Activated B cell treated with CpG ODN at 0.5 μM for 24 hours (primary cell): ENCODE measurements around the gene METTL4. TPM values are rescaled to one million over a fixed set of nuclear protein-coding genes. Genes with fewer than 3 reads are reported as not detected.

ENCODE experiments used
- ATAC-seq: fragments of 200-7000 bp; cut with Tn5 transposase; one replicate; pipeline ENCODE4 v1.10.0; 2021; ENCODE audit warnings: low read depth, mild to moderate bottlenecking, moderate library complexity
- CTCF ChIA-PET: fragments of 350-600 bp; sonication (Branson Sonifier 250); formaldehyde crosslinking; loops from one replicate; lab custom pipeline; 2021; ENCODE audit warnings: antibody characterized with exemption; lab: Charles Lee
- POLR2A ChIA-PET: fragments of 350-600 bp; sonication (Branson Sonifier 250); formaldehyde crosslinking; loops from one replicate; lab custom pipeline; 2021; ENCODE audit warnings: antibody characterized with exemption; lab: Charles Lee
- DNase-seq: peaks from one replicate; pipeline ENCODE4 v3.0.0; 2022
- H3K27ac Mint-ChIP-seq: one replicate; pipeline ENCODE4 v1.8.0; 2020; ENCODE audit warnings: mixed read lengths
- H3K27me3 Mint-ChIP-seq: one replicate; pipeline ENCODE4 v1.8.0; 2021; ENCODE audit warnings: mixed read lengths
- H3K36me3 Mint-ChIP-seq: one replicate; pipeline ENCODE4 v1.8.0; 2021; ENCODE audit warnings: low read depth, mixed read lengths
- H3K4me1 Mint-ChIP-seq: one replicate; pipeline ENCODE4 v1.8.0; 2021; ENCODE audit warnings: mixed read lengths
- H3K4me3 Mint-ChIP-seq: one replicate; pipeline ENCODE4 v1.8.0; 2020; ENCODE audit warnings: mild to moderate bottlenecking, mixed read lengths
- H3K9me3 Mint-ChIP-seq: one replicate; pipeline ENCODE4 v1.8.0; 2020; ENCODE audit warnings: mixed read lengths
- intact Hi-C: fragments of 100-400 bp; cut with micrococcal nuclease; formaldehyde crosslinking; loops from one replicate; pipeline ENCODE4 v1.15.1; 2024
- total RNA-seq: library from RNA; stranded (reverse); gene quantifications from 2 replicates; pipeline ENCODE4 v1.2.3, GENCODE V29; 2022
- TF ChIP-seq, protein P1 (sequence below): fragments of 200-600 bp; IDR thresholded peaks from one replicate; pipeline ENCODE4 v1.8.0; 2022; ENCODE audit warnings: antibody characterized with exemption, mild to moderate bottlenecking

Gene METTL4
- total RNA-seq, 1 donor from 2014 or later, result 17.4 TPM

DNA sequence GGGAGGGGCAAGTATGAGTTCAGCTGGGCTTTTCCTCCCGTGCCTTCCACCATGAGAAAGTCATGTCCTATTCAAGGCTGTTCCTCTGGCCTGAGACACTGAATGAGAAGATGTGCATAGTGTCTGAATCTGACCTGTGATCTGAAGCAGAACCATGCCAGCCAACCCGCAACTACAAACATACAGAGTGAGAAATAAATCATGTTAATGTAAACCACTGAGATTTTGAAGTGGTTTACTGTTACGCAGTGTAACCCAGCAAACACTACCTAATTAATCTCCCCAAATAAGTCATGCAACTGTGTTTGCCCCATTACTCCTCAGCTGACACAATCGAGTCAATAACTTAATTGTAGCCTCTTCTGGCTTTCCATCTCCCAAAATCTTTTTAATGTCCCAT lies 49.2 kb downstream of the METTL4 start:
- POLR2A ChIA-PET, result no interaction called here
- H3K4me3 Mint-ChIP-seq, result no peak overlapping the region
- TF ChIP-seq, protein P1, sequence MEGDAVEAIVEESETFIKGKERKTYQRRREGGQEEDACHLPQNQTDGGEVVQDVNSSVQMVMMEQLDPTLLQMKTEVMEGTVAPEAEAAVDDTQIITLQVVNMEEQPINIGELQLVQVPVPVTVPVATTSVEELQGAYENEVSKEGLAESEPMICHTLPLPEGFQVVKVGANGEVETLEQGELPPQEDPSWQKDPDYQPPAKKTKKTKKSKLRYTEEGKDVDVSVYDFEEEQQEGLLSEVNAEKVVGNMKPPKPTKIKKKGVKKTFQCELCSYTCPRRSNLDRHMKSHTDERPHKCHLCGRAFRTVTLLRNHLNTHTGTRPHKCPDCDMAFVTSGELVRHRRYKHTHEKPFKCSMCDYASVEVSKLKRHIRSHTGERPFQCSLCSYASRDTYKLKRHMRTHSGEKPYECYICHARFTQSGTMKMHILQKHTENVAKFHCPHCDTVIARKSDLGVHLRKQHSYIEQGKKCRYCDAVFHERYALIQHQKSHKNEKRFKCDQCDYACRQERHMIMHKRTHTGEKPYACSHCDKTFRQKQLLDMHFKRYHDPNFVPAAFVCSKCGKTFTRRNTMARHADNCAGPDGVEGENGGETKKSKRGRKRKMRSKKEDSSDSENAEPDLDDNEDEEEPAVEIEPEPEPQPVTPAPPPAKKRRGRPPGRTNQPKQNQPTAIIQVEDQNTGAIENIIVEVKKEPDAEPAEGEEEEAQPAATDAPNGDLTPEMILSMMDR, result no peak
- ATAC-seq, result no peak
- intact Hi-C loops, result no loop called here
- no peaks in the 10 kb centered on the region for H3K4me1 Mint-ChIP-seq
- no peaks in the 10 kb centered on the region for H3K36me3 Mint-ChIP-seq
- H3K27ac Mint-ChIP-seq, result no peak overlapping the region
- no peaks in the 10 kb centered on the region for H3K9me3 Mint-ChIP-seq
- CTCF ChIA-PET, result interaction anchor here (1.1 kb wide), 1 partner anchor 19 kb away, joined by 4 read pairs; no protein-coding TSS in a partner anchor
- no peaks in the 10 kb centered on the region for H3K27me3 Mint-ChIP-seq
- no peak for DNase-seq

DNA sequence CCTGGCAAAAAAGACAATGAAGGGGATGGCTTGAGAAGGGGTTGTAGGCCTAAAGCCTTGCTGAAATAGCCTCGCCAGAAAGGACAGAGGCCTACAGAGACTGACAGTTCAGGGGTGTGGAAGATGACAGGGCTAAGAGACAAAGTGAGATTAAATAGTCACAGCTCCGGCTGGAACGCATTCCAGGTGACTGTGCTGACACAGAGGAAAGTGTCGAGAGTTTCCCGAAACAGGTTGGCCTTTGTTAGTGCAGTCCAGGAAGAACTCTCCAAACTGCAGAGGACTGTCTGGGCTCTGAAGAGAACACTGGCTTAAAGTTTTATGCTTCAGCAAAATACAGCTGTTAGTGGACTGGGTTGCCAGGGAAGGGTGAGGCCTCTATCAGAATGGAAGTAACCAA lies 52.8 kb downstream of the METTL4 start:
- Mint-ChIP-seq H3K27me3 (no peaks in the 10 kb centered on the region), H3K9me3 (no peaks in the 10 kb centered on the region), H3K36me3 (no peaks in the 10 kb centered on the region), H3K4me3 (no peak overlapping the region), H3K27ac (no peak overlapping the region), H3K4me1 (peaks cover 16% of the 10 kb centered on the region)
- no peak for DNase-seq
- CTCF ChIA-PET, result no interaction called here
- POLR2A ChIA-PET, result no interaction called here
- intact Hi-C loops, result no loop called here
- TF ChIP-seq, protein P1, result no peak
- ATAC-seq, result no peak

DNA sequence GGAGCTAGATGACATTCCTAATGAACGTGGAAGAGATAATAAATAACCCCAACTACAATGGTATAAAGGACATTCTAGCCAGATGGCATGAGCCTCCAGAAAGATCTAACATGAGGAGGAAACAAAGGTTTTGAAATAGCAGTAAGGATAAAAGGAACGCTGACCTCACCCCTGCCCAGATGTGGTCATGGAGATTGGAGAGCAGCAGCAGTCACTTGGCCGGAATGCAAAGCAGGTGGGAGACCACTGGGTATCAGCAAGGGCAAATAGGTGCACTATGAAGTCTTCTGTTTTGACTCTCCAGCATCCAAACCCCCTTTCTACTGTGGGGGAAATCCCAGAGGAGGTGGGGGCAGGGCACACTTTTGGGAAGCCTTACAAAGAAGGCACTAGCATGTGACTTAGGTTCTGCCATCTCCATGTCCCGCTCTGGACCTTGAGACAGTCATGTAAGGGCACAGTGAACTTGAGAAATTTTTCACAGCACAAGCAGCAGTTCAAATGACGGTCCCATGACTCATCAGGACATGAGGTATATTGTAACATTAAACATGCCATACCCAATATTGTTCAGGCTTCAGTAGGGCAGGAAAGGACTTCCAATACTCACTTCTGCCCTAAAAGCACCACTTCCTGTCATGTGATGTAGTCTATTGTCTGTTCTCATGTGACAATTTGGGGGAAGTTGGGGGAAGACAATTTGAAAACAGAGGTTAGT lies 55.2 kb downstream of the METTL4 start:
- Mint-ChIP-seq H3K27me3 (no peaks in the 10 kb centered on the region), H3K36me3 (no peaks in the 10 kb centered on the region), H3K9me3 (no peaks in the 10 kb centered on the region), H3K4me3 (no peak overlapping the region), H3K27ac (no peak overlapping the region), H3K4me1 (peaks cover 16% of the 10 kb centered on the region)
- POLR2A ChIA-PET, result no interaction called here
- ATAC-seq (no peak), DNase-seq (no peak)
- intact Hi-C loops, result no loop called here
- TF ChIP-seq, protein P1, result no peak
- CTCF ChIA-PET, result no interaction called here

DNA sequence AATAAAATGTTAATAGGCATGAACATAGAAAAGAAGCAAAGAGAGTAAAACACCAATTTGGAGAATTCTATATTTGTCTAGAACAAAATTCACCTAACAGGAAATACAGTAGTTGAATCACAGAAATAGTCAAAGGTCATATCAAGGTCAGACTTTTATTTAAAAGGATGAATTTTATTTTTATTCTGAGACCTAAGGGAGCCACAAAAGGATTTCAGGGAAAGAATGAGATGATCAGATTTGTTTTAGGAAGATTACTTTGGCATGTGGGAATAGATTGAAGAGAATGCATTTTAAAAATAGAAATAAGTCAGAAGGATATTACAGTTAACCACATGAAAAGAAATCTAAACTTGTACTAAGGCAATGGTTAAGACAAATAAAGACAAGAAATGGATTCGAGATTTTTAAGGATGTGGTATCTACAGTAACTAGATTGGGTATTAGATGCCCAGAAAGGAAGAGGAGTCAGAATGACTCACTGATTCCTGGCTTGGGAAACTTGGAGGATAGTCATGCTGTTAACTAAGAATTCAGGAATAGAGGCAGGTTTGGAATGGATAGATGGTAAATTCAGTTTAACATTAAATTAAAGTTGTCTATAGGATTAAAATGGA lies 56.0 kb downstream of the METTL4 start:
- Mint-ChIP-seq H3K36me3 (no peaks in the 10 kb centered on the region), H3K9me3 (no peaks in the 10 kb centered on the region), H3K4me3 (no peak overlapping the region), H3K27ac (no peak overlapping the region), H3K4me1 (peaks cover 16% of the 10 kb centered on the region), H3K27me3 (no peaks in the 10 kb centered on the region)
- POLR2A ChIA-PET, result no interaction called here
- ATAC-seq, result no peak
- DNase-seq, result no peak
- intact Hi-C loops, result no loop called here
- TF ChIP-seq, protein P1, result no peak
- CTCF ChIA-PET, result no interaction called here

DNA sequence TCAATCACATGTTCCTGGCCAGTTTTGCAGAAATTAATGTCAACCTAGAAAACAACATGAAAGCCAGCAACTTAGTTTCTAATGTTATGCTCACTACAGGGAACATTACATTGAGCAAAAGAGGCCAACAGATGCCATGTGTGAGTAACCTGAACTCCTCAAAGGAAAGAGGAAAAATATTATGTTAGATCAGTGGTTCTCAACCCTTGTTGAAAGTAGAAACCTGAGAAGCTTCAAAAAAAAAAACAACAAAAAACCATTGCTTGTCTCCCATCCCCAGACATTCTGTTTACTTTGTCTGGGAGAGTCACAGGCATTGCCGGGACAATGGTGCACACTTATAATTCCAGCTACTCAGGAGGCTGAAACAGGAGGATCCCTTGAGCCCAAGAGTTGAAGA lies 57.7 kb downstream of the METTL4 start:
- Mint-ChIP-seq H3K27me3 (no peaks in the 10 kb centered on the region), H3K4me3 (no peak overlapping the region), H3K27ac (no peak overlapping the region), H3K9me3 (no peaks in the 10 kb centered on the region), H3K36me3 (no peaks in the 10 kb centered on the region), H3K4me1 (peaks cover 16% of the 10 kb centered on the region)
- TF ChIP-seq, protein P1, result no peak
- ChIA-PET POLR2A (no interaction called here), CTCF (no interaction called here)
- ATAC-seq, result no peak
- no peak for DNase-seq
- intact Hi-C loops, result no loop called here
